CD4-positive, alpha-beta T cell treated with Interleukin-1 beta for 1 hour (primary cell): ENCODE measurements around the gene COL6A5.

ENCODE experiments used
- DNase-seq, 2 donors: peaks; one replicate each; pipeline ENCODE4 v3.0.0-alpha.2; 2020 to 2022

COL6A5 gene

GRCh38 chr3:130527426-130527825 is 182.0 kb downstream of the COL6A5 start:
- no peak for DNase-seq

- no peak for DNase-seq
Measured at GRCh38 chr3:130528120-130528519, 182.6 kb downstream of the COL6A5 start.

- no peak for DNase-seq
Measured at GRCh38 chr3:130529486-130530215, 184.2 kb downstream of the COL6A5 start.

- no peak for DNase-seq
Measured at GRCh38 chr3:130533247-130533646, 187.8 kb downstream of the COL6A5 start.
